HS-5 (cell line): ENCODE measurements around the gene FIGNL1.
"Not testable (repeated sequence)": the region's sequence is repeated elsewhere in the genome, so short reads cannot be mapped to it uniquely, and the experiment has no call there.

Experiments used
- DNase-seq: peaks from one replicate; pipeline ENCODE4 v3.0.0-alpha.2; 2012; ENCODE audit warnings: low read depth

Gene FIGNL1

DNA sequence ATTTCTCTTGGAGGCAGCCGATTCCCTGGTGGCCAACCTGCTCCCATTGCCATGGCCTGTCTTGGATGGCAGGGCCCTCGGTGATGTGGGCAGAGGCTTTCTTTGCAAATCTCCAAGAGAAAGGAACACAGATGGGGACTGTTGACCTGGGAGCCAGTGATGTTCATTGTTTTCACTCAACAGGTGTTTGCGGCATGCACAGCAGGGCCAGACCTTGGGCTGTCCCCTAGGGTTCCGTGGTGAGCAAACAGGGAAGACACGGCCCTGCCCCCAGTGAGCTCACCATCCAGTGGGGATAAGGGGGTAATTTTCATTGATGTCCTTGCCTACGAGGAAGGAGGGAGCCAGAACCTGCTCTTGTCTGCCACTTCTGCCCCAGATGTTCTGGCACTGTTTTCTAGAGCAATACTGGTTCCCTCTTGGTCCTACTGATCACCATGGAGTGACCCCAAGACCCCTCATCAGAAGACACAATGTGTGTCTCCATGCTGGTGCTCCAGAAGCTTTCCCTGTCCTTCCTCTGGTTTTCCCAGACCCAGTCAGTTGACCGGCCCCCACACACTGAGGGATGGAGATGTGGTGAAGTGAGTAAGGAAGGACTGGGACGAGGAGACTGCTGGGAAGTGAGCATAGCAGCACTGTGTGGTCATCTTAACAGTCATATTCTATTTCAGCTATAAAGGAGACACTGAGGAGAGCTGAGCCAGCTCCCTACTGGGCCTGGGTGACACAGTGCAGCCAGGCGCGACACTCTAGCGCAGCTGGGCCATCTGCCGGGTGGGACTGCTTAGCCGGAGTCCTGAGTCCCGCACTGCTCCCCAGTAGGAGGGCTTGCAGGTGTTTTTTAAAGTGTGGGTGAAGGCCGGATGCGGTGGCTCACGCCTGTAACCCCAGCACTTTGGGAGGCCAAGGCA, 20.4 kb upstream of the FIGNL1 start:
- no peak for DNase-seq

DNA sequence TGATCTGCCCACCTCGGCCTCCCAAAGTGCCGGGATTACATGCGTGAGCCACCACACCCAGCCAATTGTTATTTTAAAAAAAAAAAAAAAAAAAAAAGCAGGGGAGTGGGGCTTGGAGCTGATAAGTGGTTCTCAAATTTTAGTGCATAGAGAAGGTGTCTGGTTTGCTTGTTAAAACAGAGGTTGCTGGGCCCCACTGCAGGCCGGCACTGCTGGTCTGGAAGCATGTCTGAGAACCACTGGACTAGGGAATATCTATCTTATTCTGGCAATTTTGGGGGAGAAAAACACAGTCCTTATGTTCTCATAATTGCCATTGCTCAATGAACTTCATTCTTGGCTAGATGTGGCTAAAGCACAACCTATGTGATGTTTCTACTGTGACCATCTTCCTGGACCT, 19.0 kb upstream of the FIGNL1 start:
- DNase-seq: no peak

DNA sequence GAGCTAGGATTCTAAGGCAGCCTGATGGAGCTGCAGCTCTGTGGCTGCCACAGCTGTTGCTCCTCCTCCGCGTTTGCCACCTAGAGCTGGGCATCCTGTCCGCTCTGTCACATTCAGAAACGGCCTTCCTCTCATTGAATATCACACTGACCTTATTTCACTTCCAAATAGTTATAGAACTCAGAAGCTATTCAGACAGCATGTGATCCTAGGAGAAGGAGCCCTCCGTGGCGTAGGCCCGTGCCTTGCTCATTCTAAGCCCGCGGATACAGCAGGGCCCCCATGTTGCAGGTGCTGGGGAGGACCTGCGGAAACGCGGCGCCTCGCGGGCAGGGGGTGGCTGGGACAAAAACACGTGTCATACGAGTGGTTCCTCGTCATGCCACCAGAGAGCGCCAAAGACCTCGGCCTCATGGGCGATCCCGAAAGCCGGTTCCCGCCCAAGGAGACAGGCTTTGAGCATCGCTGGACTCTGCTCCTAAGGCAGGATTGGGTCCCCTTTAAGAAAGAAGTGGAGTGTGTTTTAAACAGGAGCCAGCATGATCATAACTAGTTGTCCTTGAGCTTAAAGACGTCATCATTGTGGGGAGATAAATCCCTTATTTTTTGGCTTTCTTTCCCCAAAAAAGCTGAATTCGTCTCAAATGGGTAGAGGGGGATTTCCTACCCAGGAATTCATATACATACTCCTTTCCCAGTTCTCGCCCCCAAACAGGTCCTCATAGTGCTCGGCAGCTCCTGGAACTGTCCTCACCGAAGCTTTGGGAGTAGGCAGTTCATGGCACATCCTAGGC, 17.9 kb upstream of the FIGNL1 start:
- peak; percentile 40 for DNase-seq

DNA sequence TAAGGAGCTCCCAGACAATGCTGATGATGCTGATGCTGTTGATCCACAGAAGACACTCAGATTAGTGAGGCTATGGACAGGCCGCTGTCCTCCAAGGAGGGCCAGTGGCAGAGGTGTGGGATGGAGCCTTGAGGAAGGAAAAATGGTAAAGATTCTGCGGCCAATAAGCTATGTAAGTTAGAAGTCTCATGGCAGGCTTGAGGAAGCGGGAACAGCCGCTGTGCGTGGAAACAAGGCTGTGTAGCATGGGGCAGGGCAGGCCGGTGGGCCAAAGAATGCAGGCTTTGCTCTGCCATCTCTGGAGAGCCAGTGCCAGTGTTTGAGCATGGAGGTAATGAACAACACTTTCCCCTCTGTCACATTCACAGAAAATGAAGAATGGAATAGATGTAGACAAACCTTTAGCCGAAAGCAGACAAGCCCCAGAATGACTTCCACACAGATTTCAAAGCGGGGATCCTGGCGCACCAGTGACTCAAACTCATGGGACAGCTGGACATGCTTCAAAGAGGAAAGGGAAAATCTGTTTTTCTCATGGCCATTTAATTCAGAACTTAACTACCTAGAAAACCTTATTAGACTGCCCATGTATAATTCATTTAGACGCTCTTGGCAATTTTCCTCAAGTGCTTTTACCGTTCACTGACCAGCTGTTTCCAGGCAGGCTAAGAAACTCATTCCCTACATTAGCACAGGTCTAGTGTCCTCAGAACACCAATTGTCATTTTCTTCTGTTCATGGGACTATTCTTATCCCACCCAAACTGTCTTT, 16.9 kb upstream of the FIGNL1 start:
- no peak for DNase-seq

DNA sequence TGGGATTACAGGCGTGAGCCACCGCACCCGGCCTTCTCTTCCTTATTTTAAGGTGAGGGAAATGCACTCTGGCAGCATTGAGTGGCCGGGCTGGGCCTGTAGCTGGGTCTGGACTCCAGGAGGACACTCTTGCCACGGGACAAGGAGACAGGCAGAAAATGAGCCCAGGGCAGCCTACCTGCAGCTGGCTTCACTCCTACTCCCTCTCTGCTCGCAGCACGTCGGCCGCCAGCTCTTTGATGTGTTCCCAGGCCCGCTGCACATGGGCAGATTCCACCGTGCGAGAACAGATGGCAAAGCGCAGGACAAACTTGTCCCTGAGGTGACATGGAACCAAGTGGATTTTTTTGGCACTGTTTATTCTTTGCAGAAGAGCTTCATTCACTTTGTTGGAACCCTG, 12.9 kb upstream of the FIGNL1 start:
- DNase-seq: no peak

DNA sequence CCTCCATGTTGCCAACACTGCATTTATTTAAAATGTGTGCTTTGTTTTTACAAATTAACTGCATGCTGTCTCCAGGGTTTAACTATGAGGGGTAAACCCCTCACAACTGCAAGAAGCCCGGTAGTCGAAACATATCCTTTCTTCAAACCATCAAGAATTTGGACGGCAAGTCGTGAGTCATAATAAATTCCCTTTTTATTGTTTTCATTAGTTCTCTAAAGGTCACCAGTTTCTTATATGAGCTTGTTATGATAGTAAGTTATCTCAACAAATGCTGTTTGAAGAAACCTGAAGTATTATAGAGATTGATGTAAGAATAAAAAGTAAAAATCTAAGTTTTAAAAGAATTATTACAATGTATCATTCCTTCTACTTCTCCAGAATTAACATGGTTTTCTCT, 12.2 kb upstream of the FIGNL1 start:
- DNase-seq: no peak

DNA sequence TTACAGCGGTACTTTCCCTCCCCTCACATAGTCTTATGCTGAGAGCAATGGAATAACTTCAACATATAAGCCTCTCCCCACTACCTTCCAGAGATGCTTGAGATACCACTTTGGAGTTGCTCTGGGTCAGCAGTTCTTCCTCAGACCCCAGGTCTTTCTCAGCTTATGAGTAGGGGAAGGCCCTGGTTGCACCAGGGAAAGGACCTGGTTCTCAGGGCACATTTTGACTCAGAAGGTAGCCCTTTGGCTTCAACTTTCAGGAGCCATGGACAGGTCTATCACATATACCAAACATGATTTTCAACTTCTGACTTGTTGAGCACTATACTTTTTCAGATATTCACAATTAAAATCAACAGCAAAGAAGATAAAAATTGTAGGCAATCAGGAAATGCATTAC, 11.5 kb upstream of the FIGNL1 start:
- DNase-seq: no peak

DNA sequence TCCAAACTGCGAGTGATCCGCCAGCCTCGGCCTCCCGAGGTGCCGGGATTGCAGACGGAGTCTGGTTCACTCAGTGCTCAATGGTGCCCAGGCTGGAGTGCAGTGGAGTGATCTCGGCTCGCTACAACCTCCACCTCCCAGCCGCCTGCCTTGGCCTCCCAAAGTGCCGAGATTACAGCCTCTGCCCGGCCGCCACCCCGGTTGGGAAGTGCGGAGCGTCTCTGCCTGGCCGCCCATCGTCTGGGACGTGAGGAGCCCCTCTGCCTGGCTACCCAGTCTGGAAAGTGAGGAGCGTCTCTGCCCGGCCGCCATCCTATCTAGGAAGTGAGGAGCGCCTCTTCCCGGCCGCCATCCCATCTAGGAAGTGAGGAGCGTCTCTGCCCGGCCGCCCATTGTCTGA, 9.0 kb upstream of the FIGNL1 start:
- DNase-seq: not testable (repeated sequence)

DNA sequence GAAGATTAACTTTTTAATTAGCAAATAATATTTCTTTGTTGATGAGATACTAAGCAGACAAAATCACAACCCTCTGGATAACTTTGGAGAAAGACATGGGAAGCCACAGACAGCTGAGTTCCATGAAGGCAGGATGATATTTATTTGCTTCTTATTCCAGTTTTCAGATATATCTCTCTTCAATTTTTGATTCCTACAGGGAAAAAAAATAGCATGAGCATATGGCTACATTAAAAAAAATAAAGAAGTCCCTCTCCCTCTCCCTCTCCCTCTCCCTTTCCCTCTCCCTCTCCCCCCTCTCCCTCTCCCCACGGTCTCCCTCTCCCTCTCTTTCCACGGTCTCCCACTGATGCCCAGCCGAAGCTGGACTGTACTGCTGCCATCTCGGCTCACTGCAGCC, 8.5 kb upstream of the FIGNL1 start:
- DNase-seq: not testable (repeated sequence)

DNA sequence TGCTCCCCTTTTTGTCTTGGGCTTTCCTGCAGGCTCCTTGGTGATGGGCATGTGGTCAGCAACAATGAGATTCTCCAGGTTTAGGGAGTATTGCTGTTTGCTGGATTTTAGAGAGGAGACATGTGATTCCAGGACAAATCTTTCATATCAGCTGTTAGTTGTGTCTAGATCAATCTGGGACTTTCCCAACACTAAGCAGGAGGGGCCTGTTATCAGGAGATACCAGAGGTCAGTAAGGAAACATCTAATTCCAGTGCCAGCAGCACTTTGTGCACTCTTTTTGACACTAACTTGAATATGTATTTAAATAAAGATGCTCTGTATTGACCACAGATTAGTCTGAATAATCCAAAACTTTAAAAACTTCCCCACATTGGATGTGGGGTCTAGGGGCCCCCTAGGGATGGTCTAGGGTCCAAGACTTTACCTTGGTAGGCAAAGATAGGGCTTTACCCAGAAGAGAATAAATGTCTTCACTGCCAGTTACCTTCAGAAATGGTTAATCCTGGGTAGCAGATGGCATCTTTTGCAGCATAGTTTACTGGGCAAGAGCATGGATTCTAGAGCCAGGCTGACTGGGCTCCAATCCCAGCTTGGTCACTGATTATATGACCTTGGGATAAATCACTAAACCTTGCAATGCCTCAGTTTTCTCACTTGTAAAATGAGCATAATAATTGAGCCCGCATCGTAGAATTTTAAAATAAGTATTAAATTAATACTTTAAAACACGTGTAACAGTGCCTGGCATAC, 6.4 kb upstream of the FIGNL1 start:
- no peak for DNase-seq

DNA sequence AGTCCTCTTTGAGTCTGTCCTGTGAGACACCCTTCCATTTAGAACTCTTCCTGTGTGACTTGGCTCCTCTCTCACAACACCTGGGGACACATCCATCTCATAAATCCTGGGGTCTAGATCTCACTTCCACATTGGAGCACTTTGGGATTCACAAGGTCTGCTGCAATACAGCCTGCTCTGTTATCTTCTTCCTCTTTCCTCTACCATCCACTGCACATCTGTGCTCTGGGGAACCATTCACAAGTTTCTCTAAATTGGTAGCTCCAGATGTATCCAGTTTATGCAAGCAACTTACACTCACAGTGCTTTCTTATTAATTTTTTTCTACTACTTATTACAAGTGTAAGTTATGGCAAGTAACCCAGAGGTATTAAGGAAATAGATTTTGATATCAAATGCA, 5.5 kb upstream of the FIGNL1 start:
- DNase-seq: no peak

DNA sequence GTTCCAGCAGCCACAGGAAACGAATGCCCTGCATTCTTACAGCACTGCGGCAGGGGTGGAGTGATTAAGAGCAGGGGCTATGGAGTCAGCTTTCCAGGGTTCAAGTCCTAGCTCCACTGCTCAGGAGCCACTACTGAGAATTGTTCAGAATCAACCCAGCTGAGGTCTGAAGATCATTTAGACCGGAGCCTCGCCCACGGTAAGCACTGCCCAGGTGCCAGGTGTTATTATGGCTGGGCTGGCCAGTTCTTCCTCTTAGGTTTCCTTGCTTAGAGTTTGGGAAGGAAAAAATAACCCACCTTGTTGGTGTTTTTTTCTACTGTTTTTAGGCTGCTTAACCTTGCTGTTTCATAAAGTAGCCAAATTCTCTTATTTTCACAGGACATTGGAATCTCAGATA, 4.8 kb upstream of the FIGNL1 start:
- no peak for DNase-seq

DNA sequence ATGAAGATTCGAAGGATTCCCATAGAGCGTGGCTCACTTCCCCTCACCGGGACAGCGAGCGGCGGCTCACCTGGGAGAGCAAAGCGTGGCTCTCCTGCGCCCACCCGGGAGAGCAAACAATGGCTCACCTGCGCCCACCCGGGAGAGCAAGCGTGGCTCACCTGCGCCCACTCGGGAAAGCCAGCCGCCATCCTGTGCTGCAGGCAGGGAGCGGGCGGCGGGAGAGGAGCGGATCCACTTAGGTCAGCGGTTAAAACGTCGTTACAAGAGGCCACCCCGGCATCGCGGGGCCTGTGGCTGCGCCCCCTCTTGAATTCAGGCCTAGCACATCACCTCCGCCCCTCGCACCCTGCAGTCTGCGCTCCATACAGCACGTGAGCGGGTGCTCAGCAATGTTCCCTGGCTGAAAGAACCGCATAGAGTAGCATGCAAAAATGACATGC, 461 bp upstream of the FIGNL1 start:
- no peak for DNase-seq

DNA sequence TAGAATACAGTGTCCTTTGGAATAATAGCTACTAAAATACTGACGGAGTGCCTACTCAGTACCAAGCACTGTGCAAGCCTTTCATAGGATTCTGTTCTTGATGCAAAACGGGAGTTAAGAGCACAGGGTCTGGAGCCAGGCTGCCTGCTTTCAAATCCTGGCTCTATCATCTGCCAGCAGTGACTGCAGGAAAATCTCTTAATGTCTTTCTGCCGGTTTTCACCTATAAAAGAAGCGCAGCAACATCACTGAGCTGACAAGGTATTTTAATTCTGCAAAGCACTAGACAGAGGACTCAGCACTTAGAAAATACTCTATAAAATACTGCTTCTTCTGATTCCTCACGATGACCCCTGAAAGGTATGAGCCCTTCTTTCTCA, 659 bp downstream of the FIGNL1 start:
- no peak for DNase-seq

DNA sequence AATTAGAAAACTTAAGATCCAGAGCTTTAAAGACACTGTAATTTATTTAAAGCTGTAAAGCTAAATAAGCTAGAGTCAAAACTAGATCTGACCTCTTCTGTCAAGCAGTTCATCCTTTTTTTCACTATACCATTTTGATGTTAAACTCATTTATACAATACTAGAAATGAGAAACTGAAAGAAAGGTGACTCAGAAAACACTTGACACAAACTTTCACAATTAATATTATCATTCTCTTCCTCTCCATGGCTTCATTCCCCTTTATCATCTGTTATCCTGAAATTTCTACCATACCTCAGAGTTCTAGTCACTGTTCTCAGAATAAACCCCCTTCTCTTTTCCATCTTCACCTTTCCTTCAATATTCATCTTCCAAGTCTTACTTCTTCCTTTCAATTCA, 1.3 kb downstream of the FIGNL1 start:
- DNase-seq: no peak

DNA sequence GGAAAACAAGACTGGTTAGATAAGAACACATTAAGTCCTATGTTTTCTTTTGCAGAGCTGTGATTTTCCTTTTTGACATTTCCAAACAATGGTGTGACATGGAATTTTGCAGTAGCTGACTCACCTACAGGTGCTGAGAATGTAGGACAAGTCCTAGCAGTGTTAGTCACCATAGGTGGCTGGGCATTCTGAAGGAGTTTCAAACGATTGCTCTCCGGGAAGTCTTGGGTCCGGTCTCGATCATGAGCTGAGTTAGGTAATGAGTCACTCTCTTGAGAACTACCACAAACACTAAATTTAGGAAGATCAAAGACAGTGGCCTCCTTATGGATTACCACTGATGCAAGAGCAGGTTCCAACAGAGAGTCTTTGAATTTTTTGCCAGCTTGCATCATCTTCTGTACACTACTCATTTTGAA, 3.6 kb downstream of the FIGNL1 start:
- DNase-seq: peak; percentile 70

DNA sequence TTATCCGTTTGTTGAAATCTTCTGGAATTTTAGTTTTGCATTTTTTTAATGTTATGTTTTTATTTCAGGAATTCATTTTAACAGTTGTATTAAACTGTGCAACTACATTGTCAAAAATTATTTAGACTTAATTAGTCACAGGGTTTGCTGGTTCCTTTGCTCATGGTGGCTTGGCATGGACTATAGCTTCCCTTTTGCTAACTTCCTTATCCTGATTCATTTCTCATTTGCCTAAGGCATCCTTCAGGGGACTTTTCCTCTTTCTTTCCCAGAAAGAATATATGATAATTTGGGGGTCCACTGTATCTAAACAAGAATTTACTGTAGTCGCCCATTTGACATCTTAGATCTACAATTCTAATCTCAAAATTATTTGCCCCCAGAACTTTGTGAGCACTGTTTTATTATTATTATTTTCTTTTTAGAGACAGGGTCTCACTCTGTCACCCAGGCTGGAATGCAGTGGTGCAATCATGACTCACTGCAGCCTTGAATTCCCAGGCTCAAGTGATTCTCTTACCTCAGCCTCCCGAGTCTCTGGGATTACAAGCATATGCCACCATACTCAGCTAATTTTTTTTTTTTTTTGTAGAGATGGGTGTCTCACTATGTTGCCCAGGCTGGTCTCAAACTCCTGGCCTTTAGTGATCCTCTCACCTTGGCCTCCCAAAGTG, 13.9 kb downstream of the FIGNL1 start:
- DNase-seq: peak; percentile 38

DNA sequence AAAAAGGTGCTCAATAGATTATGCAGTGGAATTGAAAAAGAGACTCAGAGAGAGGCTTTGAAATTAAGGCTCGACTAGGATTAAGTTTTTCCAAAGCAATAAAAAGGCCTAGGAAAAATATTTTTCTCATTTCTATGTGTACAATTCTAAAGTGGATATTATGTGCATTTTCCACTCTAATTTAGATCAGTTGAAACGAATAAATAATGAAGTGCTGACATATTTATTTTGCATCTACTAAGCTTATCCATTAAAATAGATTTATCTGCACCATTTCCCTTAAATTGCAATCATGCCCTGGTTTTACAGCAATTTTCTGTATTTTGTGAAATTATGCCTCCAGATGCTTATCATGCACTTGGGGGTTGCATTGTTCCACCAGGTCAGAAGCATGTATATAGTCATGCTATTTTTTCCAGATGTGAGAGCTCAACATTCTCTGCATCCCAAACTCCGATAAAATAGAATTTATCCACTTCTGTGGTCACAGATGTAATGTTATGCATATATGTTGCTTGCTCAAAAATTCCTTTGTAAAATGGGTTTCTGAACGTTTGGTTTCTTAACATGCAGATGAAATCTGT, 18.3 kb downstream of the FIGNL1 start:
- DNase-seq: no peak

DNA sequence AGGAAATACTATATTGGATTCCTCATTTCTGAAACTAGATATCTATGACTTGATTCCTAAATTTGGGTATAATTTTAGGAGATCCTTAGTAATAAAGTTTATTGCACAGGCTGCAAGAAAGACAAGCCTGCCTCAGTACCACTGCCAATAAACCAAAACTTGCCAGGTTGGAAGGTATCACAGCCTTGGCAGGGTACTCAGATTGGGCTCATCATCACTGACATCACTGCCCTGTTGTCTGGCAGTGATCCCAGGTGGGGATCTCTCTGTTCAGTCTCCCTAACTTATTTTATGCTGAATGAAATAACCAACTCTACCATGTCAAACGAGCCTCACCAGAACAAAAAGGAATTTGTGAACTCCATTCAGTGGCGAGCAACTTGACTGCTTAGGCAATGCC, 18.8 kb downstream of the FIGNL1 start:
- DNase-seq: no peak

DNA sequence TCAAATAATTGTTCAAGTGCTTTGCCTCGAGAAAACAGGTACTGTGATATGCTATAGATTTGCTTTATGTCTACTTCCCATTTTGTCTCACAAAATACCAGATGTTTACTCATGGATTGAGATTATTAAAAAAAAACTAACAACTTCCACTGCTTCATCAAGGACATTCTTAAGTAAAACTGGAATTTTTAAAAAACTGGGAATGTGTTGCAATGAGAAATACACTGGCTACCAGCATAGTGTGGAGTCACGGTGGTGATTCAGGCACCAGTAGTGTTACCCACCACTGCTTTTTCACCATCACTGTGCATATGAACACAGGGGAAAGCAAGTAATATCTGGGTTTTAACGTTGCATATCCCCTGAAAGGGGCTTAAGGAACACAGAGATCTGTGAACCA, 21.2 kb downstream of the FIGNL1 start:
- DNase-seq: no peak

DNA sequence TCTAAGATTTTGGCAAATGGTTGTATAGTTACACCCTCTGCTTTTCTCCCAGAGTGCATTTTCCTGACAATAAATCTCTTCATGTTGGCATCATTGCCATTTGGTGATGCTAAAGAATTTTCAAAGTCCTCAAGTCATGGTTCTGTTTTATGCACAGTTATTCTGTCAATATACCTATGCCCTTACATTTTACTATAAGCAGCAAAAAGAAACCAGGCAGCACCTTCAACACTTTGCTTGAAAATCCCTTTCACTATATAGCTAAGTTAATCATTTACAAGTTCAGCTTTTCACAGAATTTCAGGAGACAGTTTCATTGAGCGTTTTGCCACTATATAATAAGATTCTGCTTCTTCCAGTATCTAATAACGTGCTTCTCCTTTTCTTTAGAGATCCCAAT, 22.6 kb downstream of the FIGNL1 start:
- no peak for DNase-seq
